Caco-2 (cell line): ENCODE data around the gene VASP. TPM values are rescaled to one million over a fixed set of nuclear protein-coding genes. Genes with fewer than 3 reads are reported as not detected.

Experiments
- BruUV-seq: library from RNA; stranded (reverse); fragments of 400-500 nt; replicated peaks from 2 replicates; lab custom pipeline; 2021; lab: Mats Ljungman, UMichigan
- CTCF ChIA-PET: fragments of 300-600 bp; sonication (Branson Sonifier 250); formaldehyde crosslinking; loops from one replicate; lab custom pipeline; 2022; ENCODE audit warnings: antibody characterized with exemption; lab: Charles Lee
- POLR2A ChIA-PET: fragments of 300-600 bp; sonication (Branson Sonifier 250); formaldehyde crosslinking; loops from one replicate; lab custom pipeline; 2022; ENCODE audit warnings: antibody characterized with exemption; lab: Charles Lee
- DNase-seq, 2 experiments: peaks; one replicate each; pipeline versions ENCODE4 v3.0.0 to v3.0.0-alpha.2; 2020 to 2022
- H3K27me3 ChIP-seq: replicated peaks from 2 replicates; pipeline ENCODE4 v1.6.0; 2011; ENCODE audit warnings: low read length; ENCODE audit not compliant: control insufficient read depth, insufficient read depth
- H3K36me3 ChIP-seq: 2 replicates; pipeline ENCODE4 v1.5.1; 2011; ENCODE audit warnings: low read length; ENCODE audit not compliant: control insufficient read depth, insufficient read depth
- H3K4me1 ChIP-seq: fragments of 250-450 bp; sonication (Bioruptor Pico); 2 replicates; pipeline ENCODE4 v1.5.1; 2020; ENCODE audit warnings: mild to moderate bottlenecking
- H3K4me3 ChIP-seq: 2 replicates; pipeline ENCODE4 v1.5.1; 2011; ENCODE audit warnings: low read depth, mild to moderate bottlenecking, control low read depth, low read length
- H3K9me3 ChIP-seq: fragments of 250-450 bp; sonication (Bioruptor Pico); 2 replicates; pipeline ENCODE4 v1.5.1; 2020; ENCODE audit warnings: mild to moderate bottlenecking, moderate library complexity
- H3K27ac Mint-ChIP-seq: one replicate; pipeline ENCODE4 v1.8.0; 2022; ENCODE audit warnings: mixed read lengths; ENCODE audit not compliant: unreplicated experiment
- H3K27me3 Mint-ChIP-seq: one replicate; pipeline ENCODE4 v1.8.0; 2022; ENCODE audit warnings: mixed read lengths; ENCODE audit not compliant: insufficient read depth, unreplicated experiment
- H3K36me3 Mint-ChIP-seq: one replicate; pipeline ENCODE4 v1.8.0; 2022; ENCODE audit warnings: mild to moderate bottlenecking, mixed read lengths; ENCODE audit not compliant: insufficient read depth, unreplicated experiment
- H3K4me1 Mint-ChIP-seq: one replicate; pipeline ENCODE4 v1.8.0; 2022; ENCODE audit warnings: low read depth, mixed read lengths; ENCODE audit not compliant: unreplicated experiment
- H3K4me3 Mint-ChIP-seq: one replicate; pipeline ENCODE4 v1.8.0; 2022; ENCODE audit warnings: mild to moderate bottlenecking, moderate library complexity, mixed read lengths; ENCODE audit not compliant: unreplicated experiment
- H3K9me3 Mint-ChIP-seq: one replicate; pipeline ENCODE4 v1.8.0; 2022; ENCODE audit warnings: mixed read lengths; ENCODE audit not compliant: unreplicated experiment
- intact Hi-C: fragments of 100-400 bp; cut with micrococcal nuclease; formaldehyde crosslinking; loops from one replicate; pipeline ENCODE4 v1.10.0; 2022; ENCODE audit not compliant: unreplicated experiment
- total RNA-seq: library from RNA; stranded (reverse); gene quantifications from 2 replicates; pipeline ENCODE4 v1.2.3, GENCODE V29; 2022
- TF ChIP-seq, protein P1 (sequence below), 2 experiments: fragments of 200-600 bp in 1 of 2; IDR thresholded peaks; 1 replicate in 1 of 2; 2 replicates in 1 of 2; pipeline versions ENCODE4 v1.5.1 to v1.8.0; 2011 to 2022; ENCODE audit warnings: antibody characterized with exemption in 1 of 2, control low read depth in 1 of 2, inconsistent platforms in 1 of 2, low read depth in 1 of 2, low read length in 1 of 2, mild to moderate bottlenecking in 1 of 2, moderate library complexity in 1 of 2; ENCODE audit not compliant: insufficient read depth in 1 of 2, severe bottlenecking in 1 of 2, unreplicated experiment in 1 of 2

Gene VASP
- total RNA-seq, 1 experiment from 2014 or later, result 72.4 TPM

DNA sequence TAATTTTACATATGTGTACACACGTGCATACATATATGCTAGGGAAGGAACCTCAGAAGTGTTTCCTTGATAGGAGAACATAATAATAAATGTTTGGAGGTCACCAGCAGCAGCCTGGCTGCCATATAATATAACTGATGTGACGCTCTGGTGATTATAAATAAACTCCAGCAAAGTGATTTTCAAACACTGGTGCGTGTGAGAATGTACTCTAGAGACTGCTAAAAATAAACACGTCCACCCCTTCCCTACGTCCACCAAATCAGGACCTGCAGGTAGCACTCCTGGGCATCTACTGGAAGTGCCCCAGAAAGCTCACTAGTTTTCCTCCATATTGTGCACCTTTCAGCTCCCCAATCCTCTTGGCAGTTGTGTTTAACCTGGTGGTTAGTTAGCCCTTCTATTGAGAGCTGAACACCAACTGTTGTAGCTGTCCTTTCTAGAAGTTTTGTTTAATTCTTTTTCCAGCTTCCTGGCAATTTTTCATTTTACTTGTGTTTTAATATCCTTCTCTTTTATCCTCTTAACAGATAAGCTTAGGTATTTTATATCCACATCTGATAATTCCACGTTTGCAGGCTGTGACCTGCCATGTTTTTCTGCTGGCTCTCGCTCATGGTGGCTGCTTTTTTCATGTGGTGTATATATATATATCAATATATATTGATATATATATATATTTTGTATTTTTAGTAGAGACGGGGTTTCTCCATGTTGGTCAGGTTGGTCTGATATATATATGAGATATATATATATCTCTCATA lies 64.4 kb downstream of the VASP start:
- Histone ChIP-seq H3K4me1 (peaks cover 10% of the 10 kb centered on the region), H3K9me3 (no peaks in the 10 kb centered on the region), H3K4me3 (no peak overlapping the region), H3K36me3 (peaks cover 2% of the 10 kb centered on the region; the same call in 1 of the 2 replicates), H3K27me3 (no peaks in the 10 kb centered on the region)
- Mint-ChIP-seq H3K4me1 (peaks cover 4% of the 10 kb centered on the region), H3K27ac (no peak overlapping the region), H3K4me3 (no peak overlapping the region), H3K9me3 (no peaks in the 10 kb centered on the region), H3K36me3 (no peaks in the 10 kb centered on the region), H3K27me3 (no peaks in the 10 kb centered on the region)
- intact Hi-C loops, result no loop called here
- BruUV-seq, result no TSS peak
- ChIA-PET CTCF (interaction anchor here (0.6 to 2.0 kb wide), 2 partner anchors 13 to 24 kb away, joined by 3 to 5 read pairs; partner anchors contain the start of gene OPA3), POLR2A (no interaction called here)
- DNase-seq, result no peak
- TF ChIP-seq, protein P1, sequence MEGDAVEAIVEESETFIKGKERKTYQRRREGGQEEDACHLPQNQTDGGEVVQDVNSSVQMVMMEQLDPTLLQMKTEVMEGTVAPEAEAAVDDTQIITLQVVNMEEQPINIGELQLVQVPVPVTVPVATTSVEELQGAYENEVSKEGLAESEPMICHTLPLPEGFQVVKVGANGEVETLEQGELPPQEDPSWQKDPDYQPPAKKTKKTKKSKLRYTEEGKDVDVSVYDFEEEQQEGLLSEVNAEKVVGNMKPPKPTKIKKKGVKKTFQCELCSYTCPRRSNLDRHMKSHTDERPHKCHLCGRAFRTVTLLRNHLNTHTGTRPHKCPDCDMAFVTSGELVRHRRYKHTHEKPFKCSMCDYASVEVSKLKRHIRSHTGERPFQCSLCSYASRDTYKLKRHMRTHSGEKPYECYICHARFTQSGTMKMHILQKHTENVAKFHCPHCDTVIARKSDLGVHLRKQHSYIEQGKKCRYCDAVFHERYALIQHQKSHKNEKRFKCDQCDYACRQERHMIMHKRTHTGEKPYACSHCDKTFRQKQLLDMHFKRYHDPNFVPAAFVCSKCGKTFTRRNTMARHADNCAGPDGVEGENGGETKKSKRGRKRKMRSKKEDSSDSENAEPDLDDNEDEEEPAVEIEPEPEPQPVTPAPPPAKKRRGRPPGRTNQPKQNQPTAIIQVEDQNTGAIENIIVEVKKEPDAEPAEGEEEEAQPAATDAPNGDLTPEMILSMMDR (IDR thresholded peaks at IDR 0.05; ENCODE audit: insufficient read depth in 1 of 2, low read depth in 1 of 2, low read length in 1 of 2, severe bottlenecking in 1 of 2, unreplicated experiment in 1 of 2), result no peak

- no peaks in the 10 kb centered on the region for H3K36me3 Mint-ChIP-seq
- H3K9me3 ChIP-seq, result no peaks in the 10 kb centered on the region
- BruUV-seq, result no TSS peak
- TF ChIP-seq, protein P1 (IDR thresholded peaks at IDR 0.05; ENCODE audit: insufficient read depth in 1 of 2, low read depth in 1 of 2, low read length in 1 of 2, severe bottlenecking in 1 of 2, unreplicated experiment in 1 of 2), result no peak
- H3K27me3 Mint-ChIP-seq, result no peaks in the 10 kb centered on the region
- H3K4me3 Mint-ChIP-seq, result no peak overlapping the region
- no peak overlapping the region for H3K27ac Mint-ChIP-seq
- H3K27me3 ChIP-seq, result no peaks in the 10 kb centered on the region
- ChIA-PET CTCF (no interaction called here), POLR2A (no interaction called here)
- peaks cover 30% of the 10 kb centered on the region for H3K4me1 ChIP-seq
- DNase-seq, result no peak
- peaks cover 2% of the 10 kb centered on the region; the same call in 1 of the 2 replicates for H3K36me3 ChIP-seq
- no peak overlapping the region for H3K4me3 ChIP-seq
- H3K9me3 Mint-ChIP-seq, result no peaks in the 10 kb centered on the region
- peaks cover 27% of the 10 kb centered on the region for H3K4me1 Mint-ChIP-seq
- intact Hi-C loops, result no loop called here
Observed at GRCh38 chr19:45574526-45574925, 67.2 kb downstream of the VASP start.

DNA sequence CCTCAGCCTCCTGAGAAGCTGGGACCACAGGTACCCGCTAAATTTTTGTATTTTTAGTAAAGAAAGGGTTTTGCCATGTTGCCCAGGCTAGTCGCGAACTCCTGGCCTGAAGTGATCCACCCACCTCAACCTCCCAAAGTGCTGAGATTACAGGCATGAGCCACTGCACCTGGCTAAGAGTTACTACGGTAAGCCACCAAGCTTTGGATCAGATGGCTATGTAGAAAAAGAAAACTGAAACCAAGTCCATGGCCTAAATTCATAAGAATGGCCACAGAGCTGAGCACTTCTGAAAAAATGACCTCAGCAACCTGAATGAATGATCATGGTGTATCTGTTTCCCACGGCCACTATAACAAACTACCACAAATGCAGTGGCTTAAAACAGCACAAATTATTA lies 67.9 kb downstream of the VASP start:
- H3K4me1 ChIP-seq, result peaks cover 30% of the 10 kb centered on the region
- ChIA-PET POLR2A (interaction anchor here (0.8 kb wide), 1 partner anchor 9 kb away, joined by 3 read pairs; the partner anchor contains the start of gene OPA3), CTCF (no interaction called here)
- no peak overlapping the region for H3K27ac Mint-ChIP-seq
- no peak overlapping the region for H3K4me3 Mint-ChIP-seq
- no peak for DNase-seq
- TF ChIP-seq, protein P1 (IDR thresholded peaks at IDR 0.05; ENCODE audit: insufficient read depth in 1 of 2, low read depth in 1 of 2, low read length in 1 of 2, severe bottlenecking in 1 of 2, unreplicated experiment in 1 of 2), result no peak
- H3K27me3 ChIP-seq, result no peaks in the 10 kb centered on the region
- BruUV-seq, result no TSS peak
- no peaks in the 10 kb centered on the region for H3K27me3 Mint-ChIP-seq
- intact Hi-C loops, result no loop called here
- H3K4me3 ChIP-seq, result no peak overlapping the region
- H3K36me3 ChIP-seq, result peaks cover 2% of the 10 kb centered on the region; the same call in 1 of the 2 replicates
- H3K9me3 Mint-ChIP-seq, result no peaks in the 10 kb centered on the region
- no peaks in the 10 kb centered on the region for H3K36me3 Mint-ChIP-seq
- H3K4me1 Mint-ChIP-seq, result peaks cover 27% of the 10 kb centered on the region
- no peaks in the 10 kb centered on the region for H3K9me3 ChIP-seq

Other genes starting within 250 kb of the VASP start
- not detected in 2 replicates for gene CKM, start 184.6 kb upstream of the VASP start, total RNA-seq
- gene KLC3, start 166.7 kb upstream of the VASP start, total RNA-seq, result 7.1 and 10.2 TPM in 2 replicates
- 86.8 and 89.5 TPM in 2 replicates for gene ERCC2, start 136.9 kb upstream of the VASP start, total RNA-seq
- 65.8 and 68.6 TPM in 2 replicates for gene PPP1R13L, start 102.4 kb upstream of the VASP start, total RNA-seq
- 27.7 and 31.1 TPM in 2 replicates for gene POLR1G, start 100.8 kb upstream of the VASP start, total RNA-seq
- 43.5 and 51.0 TPM in 2 replicates for gene ERCC1, start 83.6 kb upstream of the VASP start, total RNA-seq
- 6.4 TPM in 2 replicates for gene FOSB, start 39.5 kb upstream of the VASP start, total RNA-seq
- 13.8 and 18.1 TPM in 2 replicates for gene RTN2, start 10.4 kb upstream of the VASP start, total RNA-seq
- 1.2 and 2.8 TPM in 2 replicates for gene PPM1N, start 9.0 kb upstream of the VASP start, total RNA-seq
- gene OPA3, start 77.3 kb downstream of the VASP start, total RNA-seq, result 16.9 and 17.7 TPM in 2 replicates
- not detected in 2 replicates for gene GPR4, start 94.7 kb downstream of the VASP start, total RNA-seq
- 33.9 and 38.8 TPM in 2 replicates for gene EML2, start 131.9 kb downstream of the VASP start, total RNA-seq
- 2.6 and 4.6 TPM in 2 replicates for gene GIPR, start 160.7 kb downstream of the VASP start, total RNA-seq
- gene SNRPD2, start 184.5 kb downstream of the VASP start, total RNA-seq, result 579 and 587 TPM in 2 replicates
- 16.9 and 20.2 TPM in 2 replicates for gene QPCTL, start 185.2 kb downstream of the VASP start, total RNA-seq
- 31.0 and 37.0 TPM in 2 replicates for gene FBXO46, start 223.4 kb downstream of the VASP start, total RNA-seq
- gene MEIOSIN, start 226.0 kb downstream of the VASP start, total RNA-seq, result not detected in 2 replicates